ENCODE results near the gene PHF2.

Gene PHF2

DNA sequence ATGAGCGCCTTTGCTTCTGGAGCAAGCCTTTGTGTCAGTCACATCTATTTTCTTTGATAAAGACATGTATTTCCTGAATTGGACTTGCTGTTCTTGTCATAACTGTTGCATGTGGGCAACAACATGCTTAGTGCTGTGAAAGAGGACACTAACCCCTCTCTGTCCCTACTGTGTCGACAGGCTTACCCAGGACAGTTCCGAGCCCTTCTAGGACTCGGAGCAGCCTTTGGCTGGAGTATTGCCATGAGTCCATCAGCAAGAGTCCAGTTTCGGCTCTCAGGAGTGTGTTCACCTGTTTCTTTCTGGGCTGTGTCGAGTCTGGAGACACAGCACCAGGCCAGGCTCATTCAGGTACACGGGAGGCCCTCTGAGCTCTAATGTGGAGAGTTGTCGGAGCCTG is 36.1 kb upstream of the PHF2 start:
- in situ Hi-C loops (cut with MboI; ENCODE audit: low pct_unique_long_range_greater_than_20kb, low sequenced_read_pairs, unreplicated experiment): no loop called here
- TF ChIP-seq, protein P1, sequence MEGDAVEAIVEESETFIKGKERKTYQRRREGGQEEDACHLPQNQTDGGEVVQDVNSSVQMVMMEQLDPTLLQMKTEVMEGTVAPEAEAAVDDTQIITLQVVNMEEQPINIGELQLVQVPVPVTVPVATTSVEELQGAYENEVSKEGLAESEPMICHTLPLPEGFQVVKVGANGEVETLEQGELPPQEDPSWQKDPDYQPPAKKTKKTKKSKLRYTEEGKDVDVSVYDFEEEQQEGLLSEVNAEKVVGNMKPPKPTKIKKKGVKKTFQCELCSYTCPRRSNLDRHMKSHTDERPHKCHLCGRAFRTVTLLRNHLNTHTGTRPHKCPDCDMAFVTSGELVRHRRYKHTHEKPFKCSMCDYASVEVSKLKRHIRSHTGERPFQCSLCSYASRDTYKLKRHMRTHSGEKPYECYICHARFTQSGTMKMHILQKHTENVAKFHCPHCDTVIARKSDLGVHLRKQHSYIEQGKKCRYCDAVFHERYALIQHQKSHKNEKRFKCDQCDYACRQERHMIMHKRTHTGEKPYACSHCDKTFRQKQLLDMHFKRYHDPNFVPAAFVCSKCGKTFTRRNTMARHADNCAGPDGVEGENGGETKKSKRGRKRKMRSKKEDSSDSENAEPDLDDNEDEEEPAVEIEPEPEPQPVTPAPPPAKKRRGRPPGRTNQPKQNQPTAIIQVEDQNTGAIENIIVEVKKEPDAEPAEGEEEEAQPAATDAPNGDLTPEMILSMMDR (IDR thresholded peaks at IDR 0.05; ENCODE audit: extremely low read depth, insufficient read depth, missing control alignments): no peak
- no peak for DNase-seq (ENCODE audit: low spot score)

DNA sequence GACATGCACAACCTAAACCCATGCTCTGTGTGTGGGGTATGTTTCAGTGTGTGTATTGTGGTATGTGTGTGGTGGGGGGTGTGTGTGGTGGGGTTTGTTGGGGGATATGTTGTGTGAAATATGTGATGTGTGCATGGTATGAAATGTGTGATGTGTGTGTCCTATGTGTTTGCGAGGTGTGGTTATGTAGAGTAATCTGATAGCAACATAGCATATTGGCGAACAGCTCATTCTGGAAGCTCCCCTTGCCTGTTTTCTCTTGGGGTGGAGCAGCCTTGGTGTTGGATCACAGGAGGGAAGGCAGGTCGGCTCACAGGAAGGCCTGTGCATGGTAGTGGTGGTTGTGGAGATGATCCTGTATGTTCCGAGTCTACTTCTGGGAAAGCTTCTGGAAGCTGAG is 35.4 kb upstream of the PHF2 start:
- in situ Hi-C loops (cut with MboI; ENCODE audit: low pct_unique_long_range_greater_than_20kb, low sequenced_read_pairs, unreplicated experiment): no loop called here
- TF ChIP-seq, protein P1 (IDR thresholded peaks at IDR 0.05; ENCODE audit: extremely low read depth, insufficient read depth, missing control alignments): no peak
- DNase-seq (ENCODE audit: low spot score): no peak

DNA sequence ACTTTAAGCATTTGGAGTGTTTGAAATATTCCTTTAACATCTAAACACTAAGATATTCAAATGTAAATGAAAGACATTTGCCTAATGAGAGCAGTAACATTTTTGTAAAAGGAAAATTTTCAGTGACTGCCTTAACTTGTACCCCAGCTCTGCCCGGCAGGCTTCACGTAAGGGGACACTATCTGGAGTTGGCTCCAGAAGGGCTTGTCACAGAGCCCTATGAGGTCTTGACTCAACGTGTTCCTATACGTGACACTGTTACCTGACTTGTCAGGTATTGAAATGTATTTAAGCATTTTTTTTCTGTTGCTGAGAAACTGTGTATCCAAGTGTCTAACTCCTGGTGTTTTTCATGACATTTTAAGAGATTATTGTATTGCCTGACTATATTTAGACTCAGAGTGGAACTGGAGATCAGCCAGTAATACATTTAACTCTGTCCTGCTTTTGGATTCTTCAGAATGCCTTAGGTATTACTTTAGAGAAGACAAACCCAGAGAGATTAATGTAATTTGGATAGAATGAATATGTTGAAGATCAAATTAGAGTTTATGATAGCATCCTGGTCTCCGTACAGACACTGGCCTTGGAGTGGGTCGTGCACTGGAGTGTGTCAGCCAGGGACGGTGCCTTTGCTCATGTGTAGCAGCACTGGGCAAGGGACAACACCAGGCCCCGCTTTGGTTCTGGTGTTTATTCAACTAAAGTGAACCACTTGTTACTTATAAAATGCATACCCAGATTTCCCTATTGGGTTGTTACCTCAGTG is 34.6 kb upstream of the PHF2 start:
- TF ChIP-seq, protein P1 (IDR thresholded peaks at IDR 0.05; ENCODE audit: extremely low read depth, insufficient read depth, missing control alignments): no peak
- in situ Hi-C loops (cut with MboI; ENCODE audit: low pct_unique_long_range_greater_than_20kb, low sequenced_read_pairs, unreplicated experiment): no loop called here

DNA sequence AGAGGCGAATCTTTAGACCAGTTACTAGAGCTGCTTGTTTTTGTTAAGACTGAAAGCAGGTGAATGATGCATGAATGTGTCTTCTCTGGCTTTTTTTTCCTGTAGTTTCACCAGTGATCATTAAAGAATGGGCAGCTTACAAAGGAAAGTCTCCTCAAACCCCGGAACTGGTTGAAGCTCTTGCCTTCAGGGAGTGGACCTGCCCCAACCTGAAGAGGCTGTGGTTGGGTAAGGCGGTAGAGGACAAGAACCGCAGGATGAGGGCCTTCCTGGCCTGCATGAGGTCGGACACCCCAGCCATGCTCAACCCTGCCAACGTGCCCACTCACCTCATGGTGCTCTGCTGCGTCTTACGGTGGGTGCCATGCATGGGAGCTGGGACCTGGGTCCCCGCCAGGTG is 33.3 kb upstream of the PHF2 start:
- in situ Hi-C loops (cut with MboI; ENCODE audit: low pct_unique_long_range_greater_than_20kb, low sequenced_read_pairs, unreplicated experiment): no loop called here
- no peak for DNase-seq (ENCODE audit: low spot score)
- TF ChIP-seq, protein P1 (IDR thresholded peaks at IDR 0.05; ENCODE audit: extremely low read depth, insufficient read depth, missing control alignments): no peak

More for the DNA sequence above, 34.6 kb upstream of the PHF2 start:
- DNase-seq (ENCODE audit: low spot score): no peak

DNA sequence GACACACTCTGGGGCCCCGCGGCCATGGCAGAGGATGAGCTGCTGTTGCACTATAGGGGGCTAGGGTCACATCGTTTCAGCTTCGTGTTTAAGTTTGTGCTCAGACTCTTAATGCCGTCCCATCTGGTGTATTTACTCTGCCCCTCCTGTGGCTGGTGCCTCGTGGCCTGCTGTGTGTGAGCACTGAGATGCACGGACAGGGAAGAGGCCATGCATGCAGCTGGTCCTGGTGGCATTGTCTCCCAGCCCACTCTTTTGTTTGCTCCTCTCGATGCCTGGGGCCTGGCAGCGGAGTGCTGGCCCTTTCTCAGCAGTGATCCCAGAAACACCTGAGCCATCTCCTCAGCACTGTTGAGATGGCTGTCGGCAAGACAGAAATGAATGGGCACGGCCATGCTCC is 30.0 kb upstream of the PHF2 start:
- no peak for DNase-seq (ENCODE audit: low spot score)
- in situ Hi-C loops (cut with MboI; ENCODE audit: low pct_unique_long_range_greater_than_20kb, low sequenced_read_pairs, unreplicated experiment): no loop called here
- TF ChIP-seq, protein P1 (IDR thresholded peaks at IDR 0.05; ENCODE audit: extremely low read depth, insufficient read depth, missing control alignments): no peak

DNA sequence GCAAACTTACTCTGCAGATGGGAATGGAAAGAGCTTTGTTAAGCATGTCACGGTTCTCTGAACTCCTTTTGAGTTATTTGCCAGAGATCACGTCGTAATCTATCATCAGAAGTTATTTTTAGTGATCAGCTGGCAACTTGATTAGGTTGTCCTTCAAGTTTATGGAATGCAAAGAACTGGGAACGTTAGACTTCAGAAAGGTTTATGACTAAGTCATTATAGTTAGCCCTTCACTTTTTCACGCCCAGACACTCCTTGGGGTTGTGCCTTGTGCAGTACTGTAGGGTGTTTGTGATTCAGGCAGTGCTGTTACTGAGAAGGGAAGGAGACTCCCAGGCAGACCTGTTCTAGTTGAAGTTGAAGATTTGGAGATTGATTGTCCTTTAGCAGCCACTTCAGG is 26.8 kb upstream of the PHF2 start:
- DNase-seq (ENCODE audit: low spot score): no peak
- in situ Hi-C loops (cut with MboI; ENCODE audit: low pct_unique_long_range_greater_than_20kb, low sequenced_read_pairs, unreplicated experiment): no loop called here
- TF ChIP-seq, protein P1 (IDR thresholded peaks at IDR 0.05; ENCODE audit: extremely low read depth, insufficient read depth, missing control alignments): no peak
